NCI-H1436 (cell line): Measurements from ENCODE around the gene ERCC6.

Experiments used
- DNase-seq: peaks from one replicate; lab custom pipeline; 2025; lab: John Stamatoyannopoulos, UW

ERCC6 gene

DNA sequence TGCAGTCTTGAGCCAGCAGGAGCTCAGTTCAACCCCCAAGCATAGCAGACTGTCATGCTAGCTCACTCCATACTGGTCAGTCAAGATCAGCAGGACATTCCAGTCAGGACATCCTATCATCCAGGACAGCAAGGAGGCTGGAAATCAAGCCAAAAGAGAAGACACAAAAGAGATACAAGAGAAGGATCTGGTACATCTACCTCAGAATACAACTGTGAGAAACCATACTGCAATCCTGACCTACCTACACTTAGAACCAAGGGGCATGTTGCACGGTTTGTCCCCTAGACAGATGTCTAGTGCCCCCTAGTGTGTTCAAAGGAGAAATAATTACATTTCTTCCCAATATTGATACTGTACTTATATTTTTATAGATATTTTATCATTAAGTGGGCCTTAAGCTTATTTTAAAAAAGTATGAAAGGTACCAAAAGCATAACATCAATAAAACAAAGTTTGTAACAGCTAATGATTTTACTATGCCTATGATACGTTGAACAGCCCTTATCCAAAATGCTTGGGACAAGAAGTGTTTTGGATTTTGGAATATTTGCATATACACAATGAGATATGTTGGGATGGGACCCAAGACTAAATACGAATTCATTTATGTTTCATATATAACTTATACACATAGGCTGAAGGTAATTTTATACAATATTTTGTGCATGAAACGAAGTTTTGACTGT is 26.7 kb downstream of the ERCC6 start:
- DNase-seq: peak; percentile 40

DNA sequence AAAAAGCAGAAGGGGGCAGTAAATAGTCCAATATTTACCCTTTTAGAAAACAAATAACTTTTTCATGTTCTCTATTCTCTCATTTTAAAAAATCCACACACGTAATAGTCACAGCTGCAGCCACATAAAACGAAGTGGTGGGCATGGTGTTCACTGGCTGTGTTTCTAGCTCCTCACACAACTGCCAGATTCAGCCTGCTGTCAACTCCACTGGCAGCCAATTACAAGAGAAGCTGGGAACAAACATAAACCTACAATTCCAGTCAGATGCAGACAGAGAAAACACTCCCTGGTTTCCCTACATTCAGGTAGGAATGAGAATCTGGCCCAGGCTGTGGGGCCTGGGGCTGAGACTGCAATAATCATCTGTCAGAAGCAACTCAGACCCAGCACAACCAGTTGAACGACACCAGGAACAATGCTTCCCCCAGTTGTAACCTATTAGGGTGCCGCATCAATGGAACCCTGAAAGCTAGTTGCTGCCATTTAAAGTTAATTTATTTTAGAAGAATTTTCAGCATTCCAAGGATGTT is 29.1 kb downstream of the ERCC6 start:
- no peak for DNase-seq

GRCh38 chr10:49508654-49509053 is 30.3 kb downstream of the ERCC6 start:
- no peak for DNase-seq

- no peak for DNase-seq
Observed at GRCh38 chr10:49508249-49508648, 30.7 kb downstream of the ERCC6 start.

DNA sequence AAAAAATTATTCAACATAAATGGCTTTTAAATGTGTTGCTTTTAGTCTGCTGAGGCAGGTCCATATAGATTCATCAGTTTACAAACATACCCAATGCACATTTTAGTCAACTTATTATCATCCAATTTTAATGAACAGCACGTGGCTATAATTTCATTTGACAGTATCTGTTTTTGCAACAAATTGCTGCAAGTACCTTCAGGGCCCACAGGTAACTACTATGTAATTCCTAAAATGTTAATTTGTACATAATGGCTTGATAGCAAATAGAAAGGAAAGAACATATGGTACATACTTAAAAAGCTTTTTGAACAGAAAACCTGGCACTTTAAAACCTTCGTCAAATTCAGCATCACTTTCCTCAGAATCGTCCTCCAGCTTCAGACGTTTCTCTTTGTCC is 33.3 kb downstream of the ERCC6 start:
- no peak for DNase-seq

DNA sequence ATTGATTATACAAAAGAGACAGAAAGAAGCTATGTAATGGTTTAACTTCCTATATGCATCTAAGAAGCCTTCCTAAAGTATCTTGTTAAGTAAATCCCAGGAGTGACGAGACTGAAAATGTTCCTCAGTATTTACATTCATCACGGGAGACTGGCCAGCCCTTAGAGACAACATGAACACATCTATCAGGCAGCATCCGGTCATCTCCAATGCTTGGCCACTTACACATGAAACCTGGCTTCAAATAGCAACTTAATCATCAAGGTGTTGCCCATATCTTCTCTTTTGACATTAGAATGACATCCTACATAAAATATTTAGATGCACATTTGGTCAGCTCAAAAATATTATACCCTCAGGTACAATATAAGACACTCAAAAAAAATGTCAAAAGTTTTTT is 33.8 kb downstream of the ERCC6 start:
- no peak for DNase-seq

GRCh38 chr10:49504528-49504927 is 34.4 kb downstream of the ERCC6 start:
- DNase-seq: no peak

- no peak for DNase-seq
Observed at GRCh38 chr10:49502358-49502757, 36.6 kb downstream of the ERCC6 start.

- DNase-seq: peak; percentile 72
Observed at GRCh38 chr10:49500412-49500811, 38.5 kb downstream of the ERCC6 start.

DNA sequence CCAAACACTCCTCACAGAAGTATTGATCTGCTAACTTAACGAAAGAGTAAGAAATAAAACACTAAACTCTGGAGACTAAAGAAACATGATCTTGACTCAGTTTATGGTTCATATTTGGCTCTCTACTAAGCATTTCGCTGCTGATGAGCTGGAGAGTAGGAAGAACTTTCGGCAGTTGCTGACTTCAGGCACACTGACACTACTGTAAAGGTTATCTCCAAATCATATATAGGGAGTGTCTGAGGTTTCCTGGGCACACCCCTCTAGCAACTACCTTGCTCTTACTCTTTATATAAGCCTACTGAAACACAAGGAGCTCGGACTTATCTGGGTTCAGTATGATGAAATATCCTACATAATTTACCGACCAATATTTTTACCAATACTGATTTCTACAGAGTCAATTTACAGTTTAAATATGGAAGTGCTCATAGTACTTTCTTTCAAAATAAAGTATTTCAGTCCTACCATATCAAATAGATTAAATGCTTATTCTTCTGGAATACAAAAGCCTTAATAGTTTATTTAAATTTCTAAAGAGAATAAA is 39.5 kb downstream of the ERCC6 start:
- DNase-seq: no peak

GRCh38 chr10:49498425-49498824 is 40.5 kb downstream of the ERCC6 start:
- DNase-seq: no peak

DNA sequence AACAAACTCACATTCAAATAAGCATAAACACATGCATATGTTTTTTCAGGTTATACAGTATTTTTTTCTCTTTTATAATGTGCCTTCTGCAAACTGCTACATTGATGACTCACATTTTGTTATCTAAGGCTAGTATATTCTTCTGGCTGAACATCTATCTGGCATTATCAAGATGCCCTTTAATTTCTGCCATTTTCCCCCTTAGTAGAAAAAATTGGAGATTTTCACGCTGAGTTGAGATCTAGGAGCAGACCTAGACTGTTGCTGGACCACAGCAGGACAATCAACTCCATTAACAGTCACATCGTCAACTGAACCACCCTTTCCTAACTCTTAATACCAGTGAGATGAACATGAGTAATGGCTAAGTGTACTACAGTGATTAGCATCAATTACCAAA is 41.6 kb downstream of the ERCC6 start:
- no peak for DNase-seq

DNA sequence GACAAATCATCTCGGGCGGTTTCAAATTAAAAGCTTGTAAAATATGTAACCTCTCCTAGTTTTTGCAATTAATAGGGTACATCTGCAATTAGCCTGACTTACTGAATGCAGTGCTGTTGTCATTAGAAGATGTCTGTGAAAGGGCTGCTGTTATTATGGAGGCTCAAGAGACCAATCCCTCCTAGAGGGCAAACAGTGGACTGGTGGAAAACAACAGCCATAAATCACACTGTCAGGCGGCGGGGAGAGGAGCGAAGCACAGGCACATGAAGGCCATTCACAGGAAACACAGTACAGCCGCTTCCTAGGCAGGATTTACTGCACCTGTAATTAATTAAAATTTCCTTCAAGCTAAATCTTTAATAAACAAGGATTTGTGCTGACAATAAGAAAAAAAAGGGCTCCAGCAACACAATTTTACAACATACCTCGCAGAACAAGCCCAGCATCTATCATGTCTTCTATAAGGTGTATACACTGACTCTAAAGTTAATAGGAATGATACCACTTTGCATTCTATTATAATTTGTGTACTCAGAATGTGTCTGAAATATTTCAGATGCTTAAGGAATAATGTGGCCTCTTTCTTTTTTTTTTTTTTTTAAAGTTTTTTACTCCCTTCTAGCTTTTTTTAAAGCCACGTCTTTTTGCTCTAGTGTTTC is 50.7 kb downstream of the ERCC6 start:
- peak; percentile 58 for DNase-seq

DNA sequence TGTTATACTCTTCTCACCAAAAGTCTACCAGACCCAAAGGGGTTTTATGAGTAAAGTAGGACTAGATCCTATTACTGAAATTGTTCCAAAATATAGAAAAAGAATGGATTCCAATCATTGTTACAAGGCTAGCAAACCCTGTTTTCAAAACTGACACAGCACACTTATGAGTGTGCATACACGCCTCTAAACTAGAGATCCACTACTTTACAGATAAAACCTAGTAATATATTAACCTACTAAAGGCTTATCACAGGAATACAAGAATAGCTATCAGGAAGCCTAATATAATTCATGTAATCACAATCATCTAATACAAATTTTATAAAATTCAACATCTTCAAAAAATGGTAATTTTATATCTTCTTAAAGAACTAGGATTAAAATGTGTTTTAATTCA is 52.2 kb downstream of the ERCC6 start:
- DNase-seq: no peak

DNA sequence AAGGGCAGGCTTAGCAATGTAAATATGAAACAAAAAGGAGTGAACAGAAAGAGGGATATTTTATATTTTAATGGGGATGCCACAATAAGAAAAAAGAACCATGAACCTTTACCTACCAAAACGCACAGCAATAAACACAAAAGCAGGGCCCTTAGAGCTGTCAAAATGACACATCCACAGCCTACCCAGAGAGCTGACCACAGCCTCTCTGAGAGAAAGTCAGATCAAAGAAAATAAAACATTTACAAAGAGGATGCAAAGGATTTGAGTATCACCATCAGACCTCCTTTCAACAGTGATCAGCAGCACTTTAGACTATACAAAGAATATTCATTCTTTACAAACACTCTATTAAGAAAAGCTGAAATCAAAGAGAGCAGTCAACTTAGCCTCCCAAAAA is 52.9 kb downstream of the ERCC6 start:
- DNase-seq: no peak

DNA sequence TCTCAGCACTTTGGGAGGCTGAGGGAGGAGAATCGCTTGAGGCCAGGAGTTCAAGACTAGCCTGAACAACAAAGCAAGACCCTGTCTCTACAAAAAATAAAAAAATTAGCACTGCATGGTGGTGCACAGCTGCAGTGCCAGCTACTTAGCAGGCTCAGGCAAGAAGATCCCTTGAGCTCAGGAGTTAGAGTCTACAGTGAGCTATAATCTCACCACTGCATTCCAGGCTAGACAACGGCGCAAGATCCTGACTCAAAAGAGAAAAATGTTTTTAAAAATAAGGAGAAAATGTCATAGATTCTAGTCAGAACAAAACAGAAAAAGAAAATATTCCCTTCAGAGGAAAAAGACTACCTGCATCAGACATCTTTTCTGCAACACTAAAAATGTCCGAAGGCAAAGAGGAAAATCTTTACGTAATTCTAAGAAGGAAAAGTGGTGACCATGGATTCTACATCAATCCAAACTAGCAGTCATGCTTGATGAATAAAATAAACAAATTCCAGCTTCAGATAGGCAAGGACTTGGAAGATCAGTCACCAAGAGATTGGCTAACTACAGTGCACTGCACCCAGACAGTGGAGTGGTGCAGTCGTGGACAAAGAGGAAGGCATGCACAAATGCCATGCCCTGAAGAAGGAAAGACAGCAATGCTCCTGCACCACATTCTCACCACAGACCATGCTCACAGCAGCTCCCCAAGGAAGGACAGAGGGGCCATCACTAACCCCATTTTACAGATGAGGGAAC is 54.3 kb downstream of the ERCC6 start:
- no peak for DNase-seq

DNA sequence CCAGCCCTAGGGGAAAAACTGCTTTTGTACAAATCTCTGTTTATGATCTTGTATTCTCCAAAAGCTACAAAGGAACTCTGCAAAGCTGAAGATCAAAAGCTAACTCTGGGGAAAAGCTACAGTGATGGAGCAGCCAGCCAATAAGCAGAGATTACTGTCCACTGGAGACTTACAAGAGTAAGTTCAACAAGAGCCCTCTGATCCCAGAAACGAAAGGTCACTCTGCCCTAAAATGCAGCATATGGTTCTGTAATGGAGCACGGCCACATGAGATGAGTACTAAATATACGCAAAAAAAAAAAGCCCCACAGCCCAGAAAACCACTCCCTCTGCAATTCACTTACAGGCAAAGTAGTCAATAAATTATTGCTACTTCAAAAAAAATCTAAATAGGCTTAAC is 60.1 kb downstream of the ERCC6 start:
- DNase-seq: no peak

- no peak for DNase-seq
Observed at GRCh38 chr10:49474901-49475300, 64.0 kb downstream of the ERCC6 start.

- no peak for DNase-seq
Observed at GRCh38 chr10:49471532-49471931, 67.4 kb downstream of the ERCC6 start.

DNA sequence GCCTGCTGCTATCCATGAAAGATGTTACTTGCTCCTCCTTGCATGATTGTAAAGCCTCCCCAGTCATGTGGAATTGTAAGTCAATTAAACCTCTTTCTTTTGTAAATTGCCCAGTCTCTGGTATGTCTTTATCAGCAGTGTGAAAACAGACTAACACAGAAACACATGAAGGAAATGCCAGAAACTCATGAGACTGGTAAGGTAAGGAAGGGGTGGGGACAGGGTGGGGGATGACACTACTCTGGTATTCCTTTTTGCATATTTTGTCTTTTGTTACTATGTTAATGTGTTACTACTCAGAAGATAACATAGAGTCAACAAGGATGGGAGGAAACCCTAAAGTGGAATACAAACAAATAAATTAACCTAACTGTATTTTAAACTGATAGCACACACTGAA is 73.2 kb downstream of the ERCC6 start:
- DNase-seq: no peak
